GM19351 (cell line): ENCODE measurements around the gene ELN.
"Not testable (repeated sequence)": the region's sequence is repeated elsewhere in the genome, so short reads cannot be mapped to it uniquely, and the experiment has no call there.

Source experiments
- ATAC-seq: cut with Tn5 transposase; IDR thresholded peaks from one replicate; pipeline ENCODE4 v1.9.1; 2021; ENCODE audit warnings: mild to moderate bottlenecking, moderate library complexity; ENCODE audit not compliant: unreplicated experiment

The ELN gene

GRCh38 chr7:74000489-74001149, 27.4 kb upstream of the ELN start:
- no peak for ATAC-seq

- no peak for ATAC-seq
Observed at GRCh38 chr7:74001150-74001494, 26.9 kb upstream of the ELN start.

GRCh38 chr7:74002474-74003017, 25.4 kb upstream of the ELN start:
- no peak for ATAC-seq

- no peak for ATAC-seq
Observed at GRCh38 chr7:74003621-74004020, 24.4 kb upstream of the ELN start.

DNA sequence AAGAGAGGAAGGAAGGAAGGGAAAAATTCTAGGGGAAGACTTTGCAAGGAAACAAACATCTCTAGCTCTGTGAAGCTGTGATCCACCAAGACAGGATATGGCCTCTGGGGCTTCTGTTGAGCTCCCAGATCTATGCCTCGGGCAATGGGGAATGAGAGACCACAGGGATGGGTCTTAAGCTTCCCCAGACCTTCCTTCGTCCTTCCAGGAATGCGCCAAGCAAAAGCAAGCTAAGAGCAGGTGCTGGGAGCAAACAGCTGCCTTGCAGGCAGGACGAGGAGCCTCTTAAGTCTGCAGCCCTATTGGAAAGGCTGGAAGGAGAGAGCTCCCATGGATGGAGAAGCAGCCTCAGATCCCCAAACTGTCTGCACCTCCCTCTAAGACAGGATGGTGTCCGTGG, 21.9 kb upstream of the ELN start:
- ATAC-seq = no peak

DNA sequence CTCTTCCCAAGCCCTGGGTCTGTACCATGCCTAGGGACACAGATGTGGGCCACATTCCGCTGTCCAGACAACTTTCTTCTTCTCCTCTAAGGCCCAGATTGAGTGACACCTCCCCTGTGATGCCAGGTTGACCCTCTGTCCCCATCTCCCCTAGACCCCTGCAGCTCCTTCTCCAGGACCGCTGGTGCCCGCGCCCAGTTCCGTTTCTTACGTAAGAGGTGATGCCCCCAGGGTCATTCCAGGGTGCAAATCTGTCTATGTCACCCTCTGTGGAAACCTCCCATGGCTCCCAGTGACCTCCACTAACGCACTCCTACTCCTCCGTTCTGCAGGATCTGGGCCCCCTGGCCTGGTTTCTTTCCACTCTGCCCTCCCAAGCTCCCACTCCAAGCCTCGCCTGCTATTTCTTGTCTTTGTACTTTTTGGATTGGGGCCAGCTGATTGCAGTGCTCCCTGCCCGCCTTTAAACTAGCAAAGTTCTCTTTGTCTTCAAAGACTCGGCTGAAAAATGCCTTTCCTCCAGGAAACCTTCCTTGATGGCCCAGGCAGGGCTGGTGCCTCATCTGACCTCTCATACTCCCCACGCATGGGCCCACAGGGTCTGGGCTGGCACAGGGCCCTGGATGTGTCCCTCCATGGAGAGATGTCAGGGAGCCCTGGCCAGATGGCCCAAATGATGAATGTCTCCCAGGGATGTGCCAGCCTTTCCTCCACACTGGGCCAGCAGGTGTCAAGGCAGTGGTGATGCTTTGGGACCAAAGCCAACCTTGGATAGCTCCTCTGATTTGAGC, 21.3 kb upstream of the ELN start:
- no peak for ATAC-seq

DNA sequence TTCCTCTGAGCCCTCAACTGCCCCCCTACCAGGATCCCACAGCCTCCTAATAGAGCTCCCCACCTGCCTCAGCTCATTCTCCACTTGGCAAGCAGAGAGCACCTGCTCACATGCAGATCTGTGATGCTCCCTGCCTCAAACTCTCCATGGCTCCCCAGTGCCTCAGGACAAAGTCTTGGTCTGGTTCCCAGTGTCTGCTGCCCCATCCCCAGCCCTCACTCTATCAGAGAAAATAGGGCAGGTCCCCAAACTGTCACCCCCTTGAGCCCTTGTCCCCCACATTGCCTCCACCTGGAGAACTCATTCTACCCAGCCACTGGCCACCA, 20.8 kb upstream of the ELN start:
- no peak for ATAC-seq

- ATAC-seq = no peak
Observed at GRCh38 chr7:74008687-74009086, 19.3 kb upstream of the ELN start.

DNA sequence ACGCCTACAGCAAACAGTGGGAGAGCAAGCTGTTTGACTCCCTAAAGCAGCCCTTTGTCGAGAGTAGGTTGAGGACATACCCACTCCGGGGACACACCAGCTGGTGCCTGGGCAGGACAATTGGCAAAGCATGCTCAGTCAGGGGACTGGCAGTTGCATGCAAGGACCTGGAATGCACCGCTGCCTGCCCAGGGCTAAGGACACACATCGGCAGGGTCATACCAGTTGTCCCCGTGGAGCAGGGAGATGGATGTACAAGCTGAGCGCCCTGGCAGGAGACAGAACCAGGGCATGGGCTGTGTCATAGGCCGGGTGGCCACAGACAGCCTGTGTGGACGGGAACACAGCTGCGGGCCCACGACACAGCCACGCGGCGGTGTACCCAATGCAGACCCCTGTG, 18.3 kb upstream of the ELN start:
- ATAC-seq = no peak

GRCh38 chr7:74010407-74010806, 17.6 kb upstream of the ELN start:
- no peak for ATAC-seq

DNA sequence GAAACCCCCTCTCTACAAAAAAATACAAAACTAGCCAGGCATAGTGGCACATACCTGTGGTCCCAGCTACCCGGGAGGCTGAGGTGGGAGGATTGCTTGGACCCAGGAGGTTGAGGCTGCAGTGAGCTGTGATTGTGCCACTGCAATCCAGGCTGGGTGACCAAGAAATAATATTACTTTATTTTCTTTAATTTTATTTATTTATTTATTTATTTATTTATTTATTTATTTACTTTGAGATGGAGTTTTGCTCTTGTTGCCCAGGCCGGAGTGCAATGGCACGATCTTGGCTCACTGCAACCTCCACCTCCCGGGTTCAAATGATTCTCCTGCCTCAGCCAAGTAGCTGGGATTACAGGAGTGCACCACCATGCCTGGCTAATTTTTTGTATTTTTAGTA, 16.6 kb upstream of the ELN start:
- not testable (repeated sequence) for ATAC-seq

GRCh38 chr7:74012842-74013249, 15.1 kb upstream of the ELN start:
- ATAC-seq = peak; percentile 99

GRCh38 chr7:74013539-74014272, 14.3 kb upstream of the ELN start:
- ATAC-seq = no peak

DNA sequence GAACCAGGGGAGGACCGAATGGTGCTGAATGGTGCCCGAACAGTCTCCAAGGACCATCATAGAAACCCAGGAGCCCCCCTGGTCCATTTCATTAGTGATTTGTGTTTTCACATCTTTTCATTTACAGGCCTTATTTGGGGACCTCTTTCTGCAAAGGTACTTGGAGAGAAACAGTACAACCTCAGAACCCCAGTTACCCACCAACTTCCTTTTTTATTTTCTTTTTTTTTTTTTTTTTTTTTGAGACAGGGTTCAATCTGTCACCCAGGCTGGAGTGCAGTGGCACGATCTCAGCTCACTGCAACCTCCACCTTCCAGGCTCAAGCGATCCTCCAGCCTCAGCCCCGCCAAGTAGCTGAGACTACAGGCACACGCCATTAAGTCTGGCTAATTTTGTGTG, 13.0 kb upstream of the ELN start:
- no peak for ATAC-seq

GRCh38 chr7:74015670-74016069, 12.3 kb upstream of the ELN start:
- ATAC-seq = no peak

GRCh38 chr7:74017125-74017524, 10.8 kb upstream of the ELN start:
- no peak for ATAC-seq

GRCh38 chr7:74018246-74018895, 9.6 kb upstream of the ELN start:
- no peak for ATAC-seq

- no peak for ATAC-seq
Observed at GRCh38 chr7:74019149-74019548, 8.8 kb upstream of the ELN start.

DNA sequence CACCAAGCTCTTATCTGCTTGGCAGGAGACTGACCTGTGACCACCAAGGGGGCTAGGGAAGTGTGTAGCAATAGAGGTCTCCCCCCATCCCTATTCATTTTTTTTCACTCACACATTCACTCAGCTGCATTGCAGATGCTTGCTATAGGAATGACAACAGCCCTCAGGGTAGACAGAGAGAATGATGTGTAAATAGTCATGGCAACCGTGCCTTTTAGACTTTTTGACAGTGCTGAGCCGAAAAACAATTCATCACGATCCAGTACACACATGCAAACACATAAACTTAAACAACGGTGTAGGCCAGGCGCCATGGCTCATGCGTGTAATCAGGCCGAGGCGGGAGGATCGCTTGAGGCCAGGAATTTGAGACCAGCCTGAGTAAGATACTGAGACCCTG, 7.6 kb upstream of the ELN start:
- no peak for ATAC-seq

GRCh38 chr7:74021546-74022320, 6.2 kb upstream of the ELN start:
- no peak for ATAC-seq

DNA sequence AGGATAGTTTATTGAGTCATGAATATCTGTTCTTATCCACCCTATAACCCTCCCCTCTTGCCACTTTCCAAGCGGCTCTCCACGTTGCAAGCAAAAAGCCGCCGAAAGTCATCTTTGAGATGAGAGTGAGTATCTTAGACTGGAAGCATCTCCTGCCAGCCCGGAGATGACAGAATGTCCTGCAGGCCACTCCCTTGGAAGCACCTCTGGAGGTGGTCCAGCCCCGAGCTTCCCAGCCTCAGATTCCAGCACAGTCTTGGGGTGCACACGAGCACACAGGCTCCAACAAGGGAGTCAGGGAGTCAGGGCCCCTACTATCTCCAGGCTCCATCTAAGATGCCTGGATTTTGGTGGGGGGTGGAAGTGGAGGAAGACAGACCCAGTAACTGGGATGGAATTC, 5.5 kb upstream of the ELN start:
- no peak for ATAC-seq
